Inflammatory macrophage (primary cell): ENCODE results near the gene UBAC1.
"Not testable (repeated sequence)": the region's sequence is repeated elsewhere in the genome, so short reads cannot be mapped to it uniquely, and the experiment has no call there.

Experiments
- DNase-seq, 2 donors: peaks; one replicate each; pipeline ENCODE4 v3.0.0-alpha.2; 2020 to 2022

Gene UBAC1

DNA sequence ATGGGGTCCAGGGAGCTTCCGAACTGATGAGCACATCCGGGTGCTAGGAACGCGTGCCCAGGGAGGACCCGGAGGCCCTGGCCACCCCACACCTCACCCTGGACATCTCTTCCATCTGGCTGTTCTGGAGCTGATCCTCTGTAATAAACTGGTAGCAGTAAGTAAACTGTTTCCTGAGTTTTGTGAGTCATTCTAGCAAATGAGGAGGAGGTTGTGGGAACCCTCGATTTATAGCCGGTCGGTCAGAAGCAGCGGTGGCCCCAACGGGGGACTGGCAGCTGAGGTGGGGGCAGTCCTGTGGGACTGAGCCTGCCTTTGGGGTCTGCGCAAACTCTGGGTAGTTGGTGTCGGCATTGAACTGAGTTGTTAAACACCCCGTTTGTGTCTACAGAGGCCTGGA, 15.4 kb upstream of the UBAC1 start:
- no peak for DNase-seq

DNA sequence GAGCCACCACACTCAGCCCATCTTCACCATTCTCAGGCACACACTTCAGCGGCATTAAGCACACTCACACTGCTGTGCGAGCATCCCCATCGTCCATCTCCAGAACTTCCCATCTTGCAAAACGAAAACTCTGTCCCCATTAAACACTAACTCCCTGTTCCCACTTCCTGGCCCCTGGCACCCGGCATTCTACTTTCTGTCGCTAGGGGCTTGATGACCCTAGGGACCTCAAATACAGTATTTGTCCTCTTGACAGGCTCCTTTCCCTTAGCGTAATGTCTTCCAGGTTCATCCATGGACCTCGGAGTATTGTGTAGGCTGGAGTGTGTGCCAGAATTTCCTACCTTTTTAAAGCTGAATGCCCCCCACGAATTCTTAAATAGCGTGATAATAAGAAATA, 14.7 kb upstream of the UBAC1 start:
- DNase-seq = no peak

DNA sequence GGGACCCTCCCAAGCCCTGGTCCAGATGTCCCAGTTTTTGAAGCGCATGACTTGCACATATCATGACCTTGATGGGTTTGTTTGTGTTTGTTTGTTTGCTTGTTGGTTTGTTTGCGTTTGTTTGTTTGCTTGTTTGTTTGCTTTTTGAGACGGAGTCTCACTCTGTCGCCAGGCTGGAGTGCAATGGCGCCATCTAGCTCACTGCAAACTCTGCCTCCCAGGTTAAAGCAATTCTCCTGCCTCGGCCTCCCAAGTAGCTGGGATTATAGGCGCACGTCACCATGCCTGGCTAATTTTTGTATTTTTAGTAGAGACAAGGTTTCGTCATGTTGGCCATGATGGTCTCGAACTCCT, 13.0 kb upstream of the UBAC1 start:
- DNase-seq = no peak

DNA sequence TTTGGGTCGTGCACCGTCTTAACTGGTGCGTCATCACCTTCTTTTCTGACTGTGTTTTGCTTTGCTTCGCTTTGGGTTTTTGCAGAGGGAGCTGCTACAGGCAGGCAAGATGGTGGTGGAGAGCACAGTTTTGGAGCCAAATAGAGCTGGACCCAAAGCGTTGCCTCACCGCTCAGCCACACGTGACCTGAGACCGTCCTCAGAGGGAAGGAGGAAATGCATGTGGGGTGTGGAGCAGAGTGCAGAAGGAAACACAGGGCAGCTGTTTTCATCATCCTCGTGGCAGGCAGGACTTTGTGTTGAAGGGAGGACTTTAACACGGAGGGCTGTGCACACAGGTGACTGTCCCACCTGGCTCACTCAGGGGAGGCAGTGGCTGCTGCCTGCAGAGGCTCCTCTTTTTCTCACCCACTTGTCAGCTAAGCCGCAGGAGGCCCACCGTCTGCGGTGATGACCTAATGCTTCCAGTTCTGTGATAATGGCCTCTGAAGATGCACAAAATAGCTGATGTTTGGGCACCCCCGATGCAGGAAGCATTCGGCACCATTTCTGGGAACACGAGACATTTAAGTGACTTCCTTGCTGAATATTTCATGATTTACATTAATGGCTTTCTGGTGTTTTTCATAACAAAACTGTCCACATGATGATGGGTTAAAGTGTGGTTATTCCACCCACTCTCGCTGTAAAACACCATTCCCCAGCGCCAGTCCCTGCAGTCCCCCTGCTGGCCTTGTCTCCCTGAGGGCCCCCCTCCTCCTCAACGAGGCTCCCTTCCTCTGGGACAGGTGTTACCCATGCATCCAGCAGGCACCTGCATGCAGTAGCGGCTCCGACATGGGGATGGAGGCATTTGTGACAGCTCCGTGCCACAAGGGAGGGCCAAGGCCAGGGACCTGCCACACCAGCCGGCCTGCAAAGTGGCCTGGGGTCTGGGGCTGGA, 12.4 kb upstream of the UBAC1 start:
- peak; percentile 71 to 75 for DNase-seq

DNA sequence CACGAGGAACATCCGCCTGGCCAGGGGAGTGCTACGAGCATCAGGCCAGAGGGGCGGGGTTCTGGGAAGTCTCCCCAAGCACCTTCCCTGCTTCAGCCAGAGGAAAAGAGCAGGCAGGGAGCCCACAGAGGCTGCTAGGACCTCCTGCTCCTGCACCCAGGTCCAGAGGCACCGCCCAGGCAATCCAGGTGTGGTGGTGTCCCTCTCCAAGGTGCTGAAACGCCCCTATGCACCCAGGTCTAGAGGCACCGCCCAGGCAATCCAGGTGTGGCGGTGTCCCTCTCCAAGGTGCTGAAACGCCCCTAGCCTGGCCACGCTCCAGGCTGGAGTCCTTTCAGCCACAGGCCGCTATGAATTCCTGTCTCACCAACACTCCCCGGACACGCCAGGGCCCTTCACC, 10.7 kb upstream of the UBAC1 start:
- no peak for DNase-seq

DNA sequence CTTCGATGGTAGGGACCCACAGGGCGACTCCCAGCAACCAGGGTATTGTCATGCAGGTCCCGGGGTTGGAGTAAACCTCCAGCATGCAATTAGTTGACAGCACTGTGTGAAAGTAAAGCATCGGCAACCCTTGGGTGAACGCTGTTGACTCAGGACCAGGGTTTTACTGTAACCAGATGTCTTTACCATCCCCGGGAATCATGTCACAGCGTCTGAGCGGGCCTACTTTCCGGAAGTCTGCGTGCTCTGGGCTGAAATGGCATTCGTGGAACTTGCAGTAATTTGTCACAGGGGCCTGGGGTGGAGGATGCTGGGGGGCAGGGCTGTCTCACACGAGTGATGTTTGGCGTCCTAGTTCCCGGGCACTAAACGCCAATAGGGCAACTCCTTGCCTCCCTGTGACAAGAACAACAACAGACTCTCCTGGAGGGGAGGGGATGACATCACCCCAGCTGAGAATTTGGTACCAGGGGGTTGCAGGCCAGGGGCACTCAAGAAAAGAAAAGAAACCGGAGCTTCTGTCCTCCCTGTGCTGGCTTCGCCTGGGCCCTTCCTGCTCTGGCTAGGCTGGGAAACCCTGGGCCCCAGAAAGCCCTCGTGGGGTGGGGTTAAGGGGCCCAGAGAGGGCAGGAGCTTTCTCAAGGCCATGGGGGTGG, 10.1 kb upstream of the UBAC1 start:
- no peak for DNase-seq

DNA sequence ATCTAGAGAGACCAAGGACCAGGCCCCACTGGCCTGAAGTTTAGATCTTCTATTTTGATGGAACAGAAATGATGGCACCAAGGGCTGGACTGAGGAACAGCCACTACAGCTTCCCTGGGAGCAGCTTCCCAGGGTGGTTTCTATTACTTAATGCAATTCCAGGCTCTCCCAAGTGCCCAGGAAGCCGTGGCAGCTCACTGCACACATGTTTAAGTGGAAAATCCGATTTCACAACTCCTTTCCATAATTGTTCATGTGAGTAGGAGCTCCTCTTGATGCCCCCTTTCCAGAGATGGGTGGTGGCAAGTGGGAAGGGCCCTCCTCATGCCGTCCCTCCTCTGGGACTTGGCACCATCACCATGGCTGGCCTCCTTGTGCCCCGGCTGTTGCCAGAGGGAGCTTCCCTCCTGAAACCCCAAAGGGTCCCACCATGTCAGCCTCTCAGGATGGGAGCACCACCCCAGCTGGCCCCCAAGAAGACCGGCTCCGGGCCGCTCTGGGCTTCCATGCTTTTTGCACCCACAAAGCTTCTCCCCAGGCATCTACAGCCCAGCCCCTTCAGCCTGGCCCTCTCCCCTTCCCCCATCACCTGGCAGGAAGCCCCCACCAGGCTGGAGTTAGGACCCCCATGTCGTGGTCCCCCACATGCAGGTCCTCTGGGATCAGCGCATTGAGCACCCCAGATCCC, 9.1 kb upstream of the UBAC1 start:
- DNase-seq = no peak

DNA sequence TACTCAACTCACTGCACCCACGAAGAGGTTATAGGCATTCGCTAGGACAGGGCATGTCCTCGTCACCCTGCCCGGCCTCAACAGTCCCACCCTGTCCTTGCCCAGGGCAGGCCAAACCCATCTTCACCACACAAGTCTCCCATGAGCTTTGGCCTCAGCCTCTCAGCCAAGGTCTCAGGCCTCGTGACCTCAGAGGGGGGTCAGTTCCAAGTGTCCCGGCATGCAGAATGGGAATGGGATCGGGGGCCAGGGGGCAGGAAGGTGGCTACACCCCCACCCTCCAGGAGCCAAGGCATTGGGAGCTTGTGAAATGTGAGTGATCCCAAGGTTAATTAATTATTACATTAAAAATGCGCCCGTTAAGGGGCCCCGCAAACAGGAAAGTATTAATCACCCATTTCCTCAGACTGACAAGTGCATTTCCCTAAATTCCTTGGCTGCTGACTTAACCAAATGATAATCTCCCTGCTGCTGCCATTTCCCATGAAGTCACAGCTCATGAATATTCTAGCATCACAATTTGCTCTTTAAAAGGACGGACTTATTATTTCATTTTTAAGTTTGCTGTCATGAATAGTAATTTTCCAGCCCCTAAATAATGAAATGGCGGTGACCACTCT, 8.0 kb upstream of the UBAC1 start:
- peak; percentile 52 to 54 for DNase-seq

DNA sequence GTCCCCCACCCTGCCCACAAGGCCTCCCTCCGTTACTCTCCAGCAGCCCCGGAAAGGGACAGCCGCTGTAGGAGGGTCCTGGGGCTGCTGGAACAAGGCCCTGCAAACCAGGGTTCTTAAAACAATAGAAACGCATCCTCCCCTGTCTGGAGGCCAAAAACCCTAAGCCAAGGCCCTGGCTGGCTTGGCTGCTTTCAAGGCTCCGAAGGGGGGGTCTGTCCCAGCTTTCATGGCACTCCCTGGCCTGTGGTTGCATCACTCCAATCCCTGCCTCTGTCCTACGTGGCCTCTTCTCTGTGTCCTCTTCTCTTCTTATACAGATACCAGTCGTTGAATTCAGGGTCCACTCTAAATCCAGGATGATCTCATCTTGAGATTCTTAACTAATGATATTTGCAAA, 7.4 kb upstream of the UBAC1 start:
- no peak for DNase-seq

DNA sequence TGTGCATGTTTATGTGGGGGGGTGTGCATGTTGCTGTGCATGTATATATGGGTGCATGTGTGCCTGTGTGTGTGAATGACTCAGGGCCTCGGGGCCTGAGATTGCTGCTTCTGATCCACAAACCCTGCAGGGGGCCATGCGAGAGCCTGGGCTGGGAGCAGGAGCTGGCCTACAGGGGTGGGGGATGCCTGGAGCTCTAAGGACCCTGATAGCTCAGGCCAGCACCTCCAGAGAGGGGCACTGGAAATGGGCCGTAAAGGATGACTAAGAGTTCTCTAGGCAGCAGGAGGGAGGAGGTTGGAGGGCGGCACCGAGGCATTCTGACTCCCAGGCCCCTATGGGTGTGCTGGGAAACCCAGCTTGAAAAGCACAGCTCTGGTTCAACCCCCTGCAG, 6.9 kb upstream of the UBAC1 start:
- no peak for DNase-seq

DNA sequence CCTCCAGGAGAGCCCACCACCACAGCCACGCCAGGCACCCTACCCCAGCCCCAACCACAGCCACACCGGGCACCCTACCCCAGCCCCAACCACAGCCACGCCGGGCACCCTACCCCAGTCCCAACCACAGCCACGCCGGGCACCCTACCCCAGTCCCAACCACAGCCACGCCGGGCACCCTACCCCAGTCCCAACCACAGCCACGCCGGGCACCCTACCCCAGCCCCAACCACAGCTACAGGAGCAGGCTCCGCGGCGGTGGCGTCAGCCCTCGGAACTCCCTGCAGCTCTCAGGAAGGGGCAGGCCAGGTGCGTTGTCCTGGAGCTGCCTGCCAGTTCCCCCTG, 5.7 kb upstream of the UBAC1 start:
- not testable (repeated sequence) for DNase-seq

DNA sequence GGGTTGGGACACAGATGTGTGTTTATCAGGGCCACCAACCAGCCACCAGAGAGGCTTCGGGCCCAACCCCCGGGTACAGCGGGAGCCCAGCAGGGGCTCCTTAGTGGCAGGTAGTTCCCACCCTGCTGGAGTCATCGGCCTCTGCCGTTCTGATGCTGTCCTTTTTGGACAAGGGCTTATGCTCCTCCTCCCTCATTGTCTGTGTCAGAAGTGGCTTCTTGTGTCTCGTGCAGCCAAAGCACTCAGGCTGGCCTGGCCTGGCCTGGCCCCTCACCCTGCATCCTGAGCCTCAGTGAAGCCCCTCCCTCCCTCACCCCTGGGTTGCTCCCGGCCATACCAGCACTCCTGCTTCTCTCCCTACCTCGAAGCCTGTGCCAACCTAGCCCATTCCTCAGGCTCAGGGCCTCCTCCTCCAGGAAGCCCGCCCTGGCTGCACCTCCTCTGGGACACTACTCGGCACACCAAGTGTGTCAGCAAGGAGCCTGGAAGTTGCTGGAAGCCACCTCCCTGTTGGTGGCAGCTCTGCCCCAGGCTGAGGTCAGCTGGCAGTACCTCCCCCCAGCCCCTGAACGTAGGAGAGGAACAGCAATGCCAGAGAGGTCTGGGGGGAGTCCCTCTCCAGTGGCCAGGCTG, 4.1 kb upstream of the UBAC1 start:
- DNase-seq = no peak

DNA sequence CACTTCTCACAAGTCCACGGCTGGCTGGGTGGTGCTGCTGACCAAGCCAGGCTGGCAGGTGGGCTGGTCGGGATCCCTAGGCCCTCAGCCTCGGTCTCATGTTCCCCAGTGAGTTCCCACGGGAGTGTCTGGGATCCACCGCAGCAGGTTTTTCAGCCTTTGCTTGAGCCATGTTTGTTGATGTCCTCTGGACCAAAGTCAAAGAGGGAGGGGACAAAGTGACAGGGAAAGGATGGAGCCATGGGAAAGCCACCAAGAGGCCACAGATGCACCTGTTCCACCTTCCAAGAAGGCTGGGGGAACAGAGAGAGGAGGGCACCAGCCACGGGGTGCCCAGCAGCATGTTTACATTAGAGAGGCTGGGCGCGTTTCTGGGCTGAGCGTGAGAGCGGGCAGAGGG, 2.8 kb upstream of the UBAC1 start:
- DNase-seq = no peak

DNA sequence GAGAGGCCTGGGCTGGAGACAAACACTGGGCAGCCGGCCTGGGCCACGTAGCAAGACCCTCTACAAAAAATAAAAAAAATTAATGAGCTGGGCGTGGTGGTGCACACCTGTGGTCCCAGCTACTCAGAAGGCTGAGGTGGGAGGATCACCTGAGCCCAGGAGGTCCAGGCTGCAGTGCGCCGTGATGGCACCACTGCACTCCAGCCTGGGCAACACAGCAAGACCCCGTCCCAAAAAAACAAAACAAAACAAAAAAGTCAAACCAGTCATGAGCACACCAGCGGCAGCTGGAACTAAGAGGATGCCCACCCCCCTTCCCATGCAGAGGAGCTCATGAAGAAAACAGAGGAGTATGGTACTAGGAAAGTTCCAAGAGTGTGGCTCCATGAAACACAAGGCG, 2.2 kb upstream of the UBAC1 start:
- no peak for DNase-seq

DNA sequence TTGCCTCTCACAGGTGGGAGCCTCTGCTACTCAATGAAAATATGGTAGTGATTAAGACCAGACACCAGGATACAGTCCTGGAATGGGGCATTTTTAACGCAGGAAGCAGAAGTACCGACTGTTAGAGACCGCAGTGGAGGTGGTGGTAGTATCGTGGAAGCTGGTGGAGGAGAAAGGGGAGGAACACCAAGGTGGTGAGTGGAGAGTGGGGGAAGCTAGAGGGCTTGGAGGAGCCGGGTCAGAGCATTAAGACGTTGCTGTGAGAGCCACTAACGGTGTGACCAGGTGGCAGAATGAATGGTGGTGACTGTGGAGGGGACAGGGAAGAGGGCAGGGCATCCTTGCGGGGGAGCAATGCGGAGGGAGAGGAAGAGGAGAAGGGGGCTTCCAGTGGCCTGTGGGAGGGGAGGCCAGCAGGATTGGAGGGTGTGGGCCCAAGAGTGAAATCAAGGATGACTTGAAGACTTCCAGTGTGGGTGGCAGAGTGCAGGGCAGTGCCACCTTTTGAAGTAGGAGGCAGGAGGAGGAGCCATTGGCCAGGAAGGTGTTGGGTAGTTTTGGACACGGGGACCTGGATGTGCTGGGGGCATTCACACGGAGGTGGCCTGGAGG, 1.6 kb upstream of the UBAC1 start:
- peak in 1 of 2 donors; percentile 4 for DNase-seq

DNA sequence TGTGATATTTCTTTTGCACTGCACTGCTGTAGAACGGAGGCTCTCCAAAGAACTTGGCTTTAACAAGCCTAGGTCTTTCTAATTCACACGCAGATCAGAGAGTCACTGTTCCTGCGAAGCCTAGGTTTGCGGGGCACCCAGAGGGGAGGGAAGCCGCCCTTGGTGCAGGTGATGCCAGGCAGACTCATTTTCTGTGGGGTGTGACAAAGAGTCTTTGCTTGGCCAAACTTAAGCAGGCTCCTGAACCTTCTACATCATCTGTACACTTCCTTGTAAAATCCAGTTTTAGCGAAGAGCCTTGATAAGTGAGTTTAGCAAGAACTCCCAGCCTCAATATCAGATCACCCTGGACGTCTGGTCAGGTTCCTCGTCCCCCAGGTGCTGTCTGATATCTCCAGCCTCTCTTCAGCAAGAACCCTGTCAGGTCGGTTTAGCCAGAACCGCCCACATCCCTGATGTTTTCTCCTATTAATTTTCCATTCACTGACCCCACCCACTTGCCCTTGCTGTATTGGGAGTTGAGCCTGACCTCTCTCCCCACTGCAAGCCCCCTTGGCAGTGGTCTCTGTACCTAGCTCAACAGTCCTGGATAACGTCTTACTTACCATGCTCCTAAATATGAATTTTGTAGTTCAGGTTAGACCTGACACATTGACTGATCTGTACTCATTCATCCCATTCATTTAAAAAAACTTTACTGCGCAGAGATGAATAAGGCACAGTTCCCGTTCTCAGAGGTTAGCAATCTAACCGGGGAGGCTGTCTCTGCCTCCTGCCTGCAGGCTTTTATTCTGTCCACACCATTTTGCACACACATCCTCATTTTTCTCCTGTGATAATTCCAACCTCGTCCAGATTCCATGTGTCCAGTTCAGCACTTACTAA, 880 bp upstream of the UBAC1 start:
- peak; percentile 19 to 40 for DNase-seq

DNA sequence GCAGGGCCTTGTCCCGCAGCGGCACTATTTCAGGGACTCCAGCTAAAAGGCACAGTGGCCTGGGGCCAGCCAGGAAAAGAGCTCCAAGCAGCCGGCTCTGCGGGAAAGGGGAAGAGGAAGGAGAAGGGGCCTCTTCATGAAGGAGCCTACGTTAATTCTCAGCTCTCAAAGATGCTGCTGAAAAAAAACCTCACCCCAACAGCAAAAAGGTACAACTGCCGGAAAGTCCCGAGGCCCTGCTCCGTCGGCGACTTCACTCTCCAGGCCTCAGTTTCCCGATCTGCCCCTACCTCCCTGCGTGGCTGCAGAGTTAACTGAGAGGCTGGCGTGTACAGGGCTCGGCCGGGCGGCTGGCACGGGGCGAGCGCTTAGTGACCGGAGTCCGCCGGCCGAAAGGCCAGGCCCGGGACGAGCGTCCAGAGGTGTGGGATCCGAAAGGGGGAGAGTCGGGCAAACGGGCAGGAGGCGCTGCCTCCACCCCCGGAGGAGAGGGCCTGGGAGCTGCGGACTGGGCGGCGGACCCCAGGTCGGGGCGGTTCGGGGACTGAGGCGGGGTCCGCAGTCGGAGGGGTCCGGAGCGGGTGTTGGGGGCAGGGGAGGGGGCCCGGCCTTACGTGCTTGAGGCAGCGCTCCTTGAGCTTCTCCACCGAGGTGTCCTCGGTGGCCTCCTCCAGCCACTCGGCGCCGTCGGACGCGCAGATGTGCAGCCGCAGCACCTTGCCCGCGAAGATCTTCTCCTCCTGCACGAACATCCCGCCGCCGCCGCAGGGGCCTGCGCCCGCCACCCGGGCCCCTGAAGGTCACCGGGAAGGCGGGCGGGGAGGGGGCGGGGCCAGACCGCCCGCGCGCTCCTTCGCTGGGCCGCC, 529 bp downstream of the UBAC1 start:
- peak; percentile 44 to 63 for DNase-seq

DNA sequence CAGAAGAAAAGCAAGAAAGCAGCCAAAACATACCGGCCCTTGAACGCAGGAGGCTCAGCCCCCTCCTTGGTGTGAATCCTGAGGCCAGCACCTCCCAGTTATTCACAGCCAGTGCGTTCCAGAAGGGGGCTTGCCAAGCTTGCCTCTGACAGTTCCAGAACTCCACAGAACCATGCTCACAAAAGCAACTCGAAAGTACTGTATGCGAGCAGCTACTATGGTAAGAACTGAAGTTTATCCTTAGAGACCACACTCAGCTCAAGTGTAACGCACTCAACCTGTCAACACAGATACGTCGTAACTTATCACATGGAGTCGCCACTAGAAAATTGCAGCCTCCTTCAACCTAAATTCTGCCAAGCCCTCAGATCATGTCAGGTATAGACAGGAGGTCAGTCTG, 1.4 kb downstream of the UBAC1 start:
- no peak for DNase-seq

DNA sequence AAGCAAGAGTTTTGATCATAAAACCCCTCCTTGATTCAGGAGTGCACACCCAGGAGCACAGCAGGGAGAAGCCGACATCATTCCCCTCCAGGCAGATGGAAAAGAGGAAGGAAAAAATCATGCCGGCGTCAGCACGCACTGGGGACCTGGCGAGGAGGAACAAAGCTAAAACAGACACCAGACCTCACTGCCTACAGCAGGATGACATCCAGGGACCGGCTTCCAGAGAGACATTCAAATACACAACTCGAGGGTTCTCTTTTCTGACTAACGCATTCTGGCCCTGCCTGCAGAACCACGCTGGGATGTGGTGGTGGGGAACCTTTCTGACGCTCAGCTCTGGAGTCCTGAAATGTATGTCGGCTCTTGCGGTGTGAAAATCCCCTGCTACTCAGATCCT, 2.7 kb downstream of the UBAC1 start:
- peak; percentile 66 to 80 for DNase-seq

DNA sequence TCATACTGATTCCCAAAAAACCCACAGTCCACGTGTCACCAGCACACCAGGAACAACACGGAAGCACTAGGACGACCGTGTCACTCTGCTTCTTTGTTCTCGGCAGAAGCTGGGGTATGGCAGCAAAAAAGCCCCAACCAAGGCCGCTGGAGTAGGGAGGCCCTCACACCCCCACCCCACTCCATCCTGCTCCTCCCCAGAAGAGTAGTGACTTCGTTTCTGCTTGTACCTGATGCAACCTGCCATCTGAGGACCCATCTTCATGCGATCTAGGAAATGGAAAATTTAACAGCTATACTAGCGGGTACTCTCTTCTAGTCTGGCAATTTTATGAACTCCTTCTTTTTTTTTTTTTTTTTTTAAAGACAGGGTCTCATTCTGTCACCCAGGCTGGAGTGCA, 3.7 kb downstream of the UBAC1 start:
- DNase-seq = no peak
